HG03025 (cell line): Measurements from ENCODE around the gene IGSF9B.

Experiments
- ATAC-seq: cut with Tn5 transposase; IDR thresholded peaks from one replicate; pipeline ENCODE4 v1.9.1; 2021; ENCODE audit warnings: mild to moderate bottlenecking, moderate library complexity; ENCODE audit not compliant: unreplicated experiment, low FRiP score

IGSF9B gene

GRCh38 chr11:133961890-133962289 lies 5.1 kb upstream of the IGSF9B start:
- no peak for ATAC-seq

GRCh38 chr11:133957900-133958299 lies 1.1 kb upstream of the IGSF9B start:
- no peak for ATAC-seq

DNA sequence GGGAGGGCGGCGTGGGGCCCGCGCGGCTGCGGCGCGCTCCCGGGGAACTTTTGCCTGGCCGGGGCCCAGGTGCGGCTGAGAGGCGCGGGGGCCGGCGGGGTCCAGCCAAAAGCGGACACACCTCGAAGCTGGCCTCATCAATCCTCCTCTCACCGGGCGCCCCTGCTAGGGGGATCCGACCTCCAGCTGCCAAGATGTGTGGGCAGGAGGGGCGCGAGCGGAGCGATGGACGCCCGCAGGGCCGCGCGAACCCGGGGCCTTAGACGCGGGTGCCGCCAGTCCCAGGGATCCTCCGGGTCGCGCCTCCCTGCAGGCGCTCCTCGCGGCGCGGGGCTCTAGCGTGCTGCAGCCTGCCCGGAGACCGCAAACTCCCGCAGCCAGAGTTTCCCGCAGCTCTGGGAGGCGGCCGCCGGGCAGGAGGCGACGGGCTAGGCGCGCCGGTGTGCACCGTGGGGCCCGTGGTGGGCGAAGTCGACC lies 785 bp downstream of the IGSF9B start:
- ATAC-seq = no peak

GRCh38 chr11:133955081-133955891 lies 1.5 kb downstream of the IGSF9B start:
- no peak for ATAC-seq

DNA sequence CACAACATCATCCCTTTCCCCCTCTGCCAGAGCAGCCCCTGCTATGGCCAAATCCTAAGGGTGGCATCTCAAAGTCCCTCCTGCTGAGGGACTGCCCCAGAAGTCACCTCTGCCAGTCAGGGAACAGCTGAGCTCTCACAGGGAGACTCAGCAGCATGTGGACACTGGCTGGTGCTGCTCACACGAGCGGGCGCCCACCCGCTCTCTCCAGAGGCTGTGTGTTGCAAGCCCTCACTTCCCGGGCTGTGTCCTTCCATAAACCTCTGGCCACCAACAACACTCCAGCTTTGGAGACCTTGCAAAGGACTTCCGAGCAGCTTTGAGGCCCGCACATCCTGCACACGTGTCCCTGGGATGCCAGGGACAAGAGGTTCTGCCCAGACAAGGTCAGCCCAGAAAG lies 2.8 kb downstream of the IGSF9B start:
- no peak for ATAC-seq

- no peak for ATAC-seq
These were observed 3.2 kb downstream of the IGSF9B start for GRCh38 chr11:133953547-133953946.

DNA sequence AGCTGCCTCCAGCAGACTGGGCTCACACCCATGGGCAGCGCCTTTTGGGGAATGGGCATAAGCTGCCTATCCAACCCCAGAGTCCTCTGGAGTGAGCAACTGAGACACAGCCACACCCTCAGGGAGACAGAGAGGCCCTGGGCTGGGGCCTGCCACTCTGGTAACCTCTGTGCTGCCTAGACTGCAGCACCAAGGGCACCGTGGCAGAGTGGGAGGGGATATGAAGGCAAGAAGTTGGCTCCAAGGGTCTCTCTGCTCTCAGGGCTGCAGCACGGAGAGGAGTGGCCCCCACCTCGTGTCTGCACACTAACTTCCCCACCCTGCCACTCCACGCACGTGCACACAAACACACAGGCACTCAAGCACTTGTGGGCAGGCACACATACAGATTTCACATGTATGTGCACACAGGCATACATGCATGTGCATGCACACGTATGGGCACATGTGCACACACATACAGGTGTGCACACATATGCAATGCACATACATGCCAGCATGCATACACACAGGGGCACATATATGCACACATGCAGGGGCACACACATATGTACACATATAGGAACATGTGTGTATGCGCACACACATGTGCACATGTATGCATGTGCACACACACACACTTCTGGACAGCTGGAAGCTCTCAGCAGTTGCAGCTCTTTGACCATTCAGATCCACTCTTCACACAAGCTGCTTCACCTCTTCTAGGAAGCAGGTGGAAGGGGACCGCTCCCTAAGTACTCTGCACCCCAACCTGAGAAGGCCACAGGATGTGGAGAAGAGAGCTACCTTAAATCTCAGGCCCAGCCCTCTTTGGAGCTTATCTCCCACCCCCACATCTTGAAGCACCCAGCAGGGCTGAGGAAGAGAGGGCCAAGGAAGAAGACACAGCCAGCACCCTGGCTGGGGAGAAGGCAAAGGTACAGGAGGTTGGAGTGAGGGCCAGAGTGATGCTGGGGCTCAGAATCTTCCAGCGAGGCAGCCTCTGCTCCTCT lies 4.3 kb downstream of the IGSF9B start:
- ATAC-seq = no peak

GRCh38 chr11:133951327-133952198 lies 5.2 kb downstream of the IGSF9B start:
- no peak for ATAC-seq

- ATAC-seq = no peak
These were observed 5.9 kb downstream of the IGSF9B start for GRCh38 chr11:133950874-133951326.

DNA sequence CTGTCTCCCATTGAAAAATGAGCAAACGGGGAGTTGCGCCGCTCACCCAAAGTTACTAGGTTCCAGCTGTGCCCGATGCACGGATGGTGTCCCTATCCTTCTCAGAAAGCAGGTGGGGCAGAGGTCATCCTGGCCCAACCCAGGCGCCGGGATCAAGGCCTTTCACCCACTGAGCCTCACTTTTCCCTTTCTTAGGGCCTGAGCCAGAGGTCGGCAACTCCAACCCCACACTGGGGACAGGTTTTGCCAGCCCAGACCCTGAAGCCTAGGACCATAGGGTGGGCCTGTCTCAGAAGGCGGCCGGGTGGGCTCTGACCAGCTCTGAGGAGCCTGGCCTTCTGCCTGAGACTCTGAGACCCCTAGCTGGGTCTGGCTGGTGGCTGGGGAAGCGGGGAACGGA lies 6.3 kb downstream of the IGSF9B start:
- ATAC-seq = no peak

- no peak for ATAC-seq
These were observed 7.6 kb downstream of the IGSF9B start for GRCh38 chr11:133949129-133949528.

DNA sequence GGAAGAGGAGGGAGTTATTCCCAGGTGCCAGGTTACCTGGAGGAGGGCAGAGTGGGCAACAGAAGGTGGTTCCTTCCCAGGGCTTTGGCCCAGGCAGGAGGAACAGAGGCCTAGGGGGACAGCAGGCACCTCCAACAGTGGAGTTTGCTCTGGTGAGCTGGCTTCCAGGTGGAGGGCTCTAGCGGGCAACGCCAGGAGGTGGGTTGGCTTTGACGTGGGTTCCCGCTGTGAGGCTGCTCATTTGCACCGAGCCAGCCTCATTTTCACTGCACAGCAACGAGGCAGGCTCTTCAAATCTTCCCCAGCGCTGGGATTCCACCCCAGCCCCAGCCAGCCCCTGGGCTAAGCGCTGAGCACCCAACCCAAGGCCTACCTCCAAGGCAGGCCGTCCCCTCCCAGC lies 8.1 kb downstream of the IGSF9B start:
- no peak for ATAC-seq

DNA sequence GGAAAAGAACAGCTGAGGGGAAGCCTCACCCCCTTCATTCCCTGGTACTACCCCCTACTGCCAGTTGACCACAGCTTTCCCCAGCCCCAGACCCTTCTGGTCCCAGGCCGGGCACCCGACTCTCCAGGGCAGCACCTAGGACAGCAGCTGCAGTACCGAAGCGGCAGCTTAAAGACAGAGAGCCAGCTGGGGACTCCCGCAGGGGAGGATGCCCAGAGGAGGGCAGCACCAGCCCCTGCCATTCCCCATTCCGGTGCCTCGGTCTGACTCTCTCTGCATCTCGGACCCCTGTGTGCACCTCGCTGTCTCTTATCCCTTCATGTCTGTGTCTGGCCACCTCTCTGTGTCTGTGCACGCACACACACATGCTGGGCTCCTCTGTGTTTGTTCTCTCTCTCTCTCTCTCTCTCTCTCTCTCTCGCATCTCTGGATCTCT lies 9.4 kb downstream of the IGSF9B start:
- no peak for ATAC-seq

- ATAC-seq = no peak
These were observed 10.0 kb downstream of the IGSF9B start for GRCh38 chr11:133946541-133947318.

GRCh38 chr11:133946051-133946450 lies 10.7 kb downstream of the IGSF9B start:
- ATAC-seq = no peak

GRCh38 chr11:133945087-133945974 lies 11.4 kb downstream of the IGSF9B start:
- no peak for ATAC-seq

- ATAC-seq = no peak
These were observed 12.6 kb downstream of the IGSF9B start for GRCh38 chr11:133943950-133944698.

- ATAC-seq = no peak
These were observed 14.2 kb downstream of the IGSF9B start for GRCh38 chr11:133942577-133942976.
